K562 (cell line): ENCODE data around the gene COL25A1. TPM values are rescaled to one million over a fixed set of nuclear protein-coding genes. Genes with fewer than 3 reads are reported as not detected.

Experiments used
- BRF1 ChIP-seq: IDR thresholded peaks from 3 replicates; pipeline ENCODE4 v1.6.1; 2011; ENCODE audit warnings: borderline replicate concordance, mild to moderate bottlenecking; ENCODE audit not compliant: insufficient read length; ENCODE audit errors: extremely low read depth
- KDM1A ChIP-seq, 2 experiments: fragments of 450-650 bp; IDR thresholded peaks; 2 replicates each; pipeline ENCODE4 v1.6.1; 2016; ENCODE audit warnings: mild to moderate bottlenecking in 2 of 2
- POLR2AphosphoS5 ChIP-seq: IDR thresholded peaks from 2 replicates; pipeline ENCODE4 v1.6.1; 2011; ENCODE audit warnings: mild to moderate bottlenecking, low read depth, low read length, moderate library complexity; ENCODE audit not compliant: control insufficient read depth, insufficient read depth
- POLR2H ChIP-seq: IDR thresholded peaks from 2 replicates; pipeline ENCODE4 v1.6.1; 2016; ENCODE audit warnings: missing genetic modification characterization, low read depth, mild to moderate bottlenecking, control low read depth, missing compliant biosample characterization, moderate library complexity
- POLR3A ChIP-seq: IDR thresholded peaks from 2 replicates; pipeline ENCODE4 v1.6.1; 2011; ENCODE audit warnings: borderline replicate concordance, mild to moderate bottlenecking, moderate library complexity; ENCODE audit not compliant: insufficient read length, insufficient read depth; ENCODE audit errors: extremely low read depth
- RBBP5 ChIP-seq: fragments of 200-600 bp; sonication (generic); IDR thresholded peaks from 2 replicates; pipeline ENCODE4 v1.6.1; 2012; ENCODE audit warnings: borderline replicate concordance, mild to moderate bottlenecking, low read length, control low read depth, inconsistent platforms; ENCODE audit not compliant: insufficient read depth, poor library complexity, severe bottlenecking
- RBM15 ChIP-seq: fragments of 200-400 bp; formaldehyde crosslinking; IDR thresholded peaks from 2 replicates; pipeline ENCODE4 v1.6.1; 2018; ENCODE audit warnings: mild to moderate bottlenecking, low read length, moderate library complexity; ENCODE audit not compliant: insufficient read depth
- SMARCB1 ChIP-seq: IDR thresholded peaks from 2 replicates; pipeline ENCODE4 v1.6.1; 2011; ENCODE audit warnings: improper control_type of control experiment, low read depth; ENCODE audit not compliant: insufficient read length
- TCF7L2 ChIP-seq: fragments of 150-350 bp; IDR thresholded peaks from 2 replicates; pipeline ENCODE4 v1.6.1; 2016; ENCODE audit warnings: low read depth, mild to moderate bottlenecking, low read length, moderate library complexity
- TRIM24 ChIP-seq, 2 experiments: fragments of 450-650 bp; IDR thresholded peaks; 2 replicates each; pipeline ENCODE4 v1.6.1; 2016
- YY1 ChIP-seq, 3 experiments: IDR thresholded peaks; 2 replicates each; pipeline ENCODE4 v1.6.1; 2011; ENCODE audit warnings: low read length in 2 of 3, mild to moderate bottlenecking in 2 of 3, moderate library complexity in 2 of 3, borderline replicate concordance in 1 of 3, control low read depth in 1 of 3, low read depth in 1 of 3; ENCODE audit not compliant: insufficient read depth in 3 of 3, insufficient replicate concordance in 2 of 3, control insufficient read depth in 1 of 3, insufficient read length in 1 of 3; ENCODE audit errors: extremely low read depth in 1 of 3
- ZFX ChIP-seq: sonication (generic); formaldehyde crosslinking; IDR thresholded peaks from 2 replicates; pipeline ENCODE4 v1.8.0; 2022; ENCODE audit warnings: mild to moderate bottlenecking, missing genetic modification reagents, moderate library complexity
- ZNF121 ChIP-seq: sonication (generic); formaldehyde crosslinking; conservative IDR thresholded peaks from 2 replicates; pipeline ENCODE4 v1.8.0; 2022; ENCODE audit warnings: missing genetic modification reagents
- ZNF444 ChIP-seq: fragments of 250-450 bp; sonication (Bioruptor Pico); IDR thresholded peaks from 2 replicates; pipeline ENCODE4 v1.4.0; 2020; ENCODE audit warnings: mild to moderate bottlenecking, moderate library complexity
- ZNF551 ChIP-seq: fragments of 250-450 bp; sonication (Bioruptor Pico); IDR thresholded peaks from 2 replicates; pipeline ENCODE4 v1.5.0; 2021; ENCODE audit warnings: mild to moderate bottlenecking, moderate library complexity
- polyA plus RNA-seq, 8 experiments: library from polyadenylated mRNA; depleted of rRNA in 4 of 8; stranded (reverse) in 5 of 8; unstranded in 3 of 8; fragments of >200 nt; fragmentation: Nextera tagmentation in 2 of 8; fragmentation: Illumina TruSeq in 1 of 8; extraction: Ambion mirVana in 2 of 8; extraction: Trizol in 1 of 8; gene quantifications; 2 replicates each; pipeline versions ENCODE4 v1.2.1 to v1.2.3, GENCODE V29; 2011 to 2014; ENCODE audit warnings: inconsistent platforms in 1 of 8, missing spikeins in 1 of 8
- total RNA-seq, 7 experiments: library from RNA; depleted of rRNA in 6 of 7; stranded (reverse); fragments of >200 nt in 6 of 7; fragmentation: Illumina TruSeq in 2 of 7; extraction: Trizol in 2 of 7; gene quantifications; 2 replicates each; pipeline versions ENCODE4 v1.2.1 to v1.2.3, GENCODE V29; 2011 to 2021; ENCODE audit warnings: low replicate concordance in 1 of 7
- TF ChIP-seq, protein P1 (sequence below): sonication (generic); formaldehyde crosslinking; IDR thresholded peaks from 2 replicates; pipeline ENCODE4 v1.8.1; 2023; ENCODE audit warnings: mild to moderate bottlenecking, missing genetic modification reagents
- TF ChIP-seq, protein P2 (sequence below): fragments of 450-650 bp; IDR thresholded peaks from 2 replicates; pipeline ENCODE4 v1.6.1; 2016
- TF ChIP-seq, protein P3 (sequence below): fragments of 250-450 bp; sonication (Bioruptor Pico); IDR thresholded peaks from 2 replicates; pipeline ENCODE4 v1.5.0; 2021; ENCODE audit warnings: mild to moderate bottlenecking, moderate library complexity

COL25A1 gene
- total and polyA plus RNA-seq, 9 of the 15 experiments (the other 6 are each of a cell fraction or from before 2014, with no cell fraction given) = 0.03 to 0.62 (median 0.27) TPM

DNA sequence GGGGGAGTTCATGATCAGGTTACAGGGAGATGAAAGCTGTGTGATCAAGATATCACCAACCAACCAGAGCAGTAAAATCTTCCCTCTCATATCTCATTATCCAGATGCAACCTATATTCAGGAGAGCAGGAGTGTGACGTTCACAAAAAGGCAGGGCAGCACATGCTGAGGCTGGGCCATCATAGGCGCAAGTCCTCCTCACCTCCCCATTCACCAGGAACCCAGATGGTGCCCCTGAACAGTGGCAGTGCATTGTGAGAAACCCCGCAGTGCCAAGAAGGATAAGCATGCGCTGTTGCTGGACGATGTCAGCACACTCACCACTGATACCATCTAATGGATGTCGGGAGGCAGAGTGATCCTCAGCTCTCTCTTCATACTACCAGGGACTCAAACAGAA, 170.9 kb downstream of the COL25A1 start (continued):
- TF ChIP-seq YY1 (IDR thresholded peaks at IDR 0.05; ENCODE audit: borderline replicate concordance in 1 of 3, control insufficient read depth in 1 of 3, extremely low read depth in 1 of 3, insufficient read depth in 3 of 3, insufficient read length in 1 of 3, insufficient replicate concordance in 2 of 3, low read depth in 1 of 3, low read length in 2 of 3) = peak in 1 of 3 experiments; percentile 18
- TF ChIP-seq, protein P1, sequence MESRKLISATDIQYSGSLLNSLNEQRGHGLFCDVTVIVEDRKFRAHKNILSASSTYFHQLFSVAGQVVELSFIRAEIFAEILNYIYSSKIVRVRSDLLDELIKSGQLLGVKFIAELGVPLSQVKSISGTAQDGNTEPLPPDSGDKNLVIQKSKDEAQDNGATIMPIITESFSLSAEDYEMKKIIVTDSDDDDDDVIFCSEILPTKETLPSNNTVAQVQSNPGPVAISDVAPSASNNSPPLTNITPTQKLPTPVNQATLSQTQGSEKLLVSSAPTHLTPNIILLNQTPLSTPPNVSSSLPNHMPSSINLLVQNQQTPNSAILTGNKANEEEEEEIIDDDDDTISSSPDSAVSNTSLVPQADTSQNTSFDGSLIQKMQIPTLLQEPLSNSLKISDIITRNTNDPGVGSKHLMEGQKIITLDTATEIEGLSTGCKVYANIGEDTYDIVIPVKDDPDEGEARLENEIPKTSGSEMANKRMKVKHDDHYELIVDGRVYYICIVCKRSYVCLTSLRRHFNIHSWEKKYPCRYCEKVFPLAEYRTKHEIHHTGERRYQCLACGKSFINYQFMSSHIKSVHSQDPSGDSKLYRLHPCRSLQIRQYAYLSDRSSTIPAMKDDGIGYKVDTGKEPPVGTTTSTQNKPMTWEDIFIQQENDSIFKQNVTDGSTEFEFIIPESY (CRISPR knock-in tag) = no peak
- TF ChIP-seq, protein P2, sequence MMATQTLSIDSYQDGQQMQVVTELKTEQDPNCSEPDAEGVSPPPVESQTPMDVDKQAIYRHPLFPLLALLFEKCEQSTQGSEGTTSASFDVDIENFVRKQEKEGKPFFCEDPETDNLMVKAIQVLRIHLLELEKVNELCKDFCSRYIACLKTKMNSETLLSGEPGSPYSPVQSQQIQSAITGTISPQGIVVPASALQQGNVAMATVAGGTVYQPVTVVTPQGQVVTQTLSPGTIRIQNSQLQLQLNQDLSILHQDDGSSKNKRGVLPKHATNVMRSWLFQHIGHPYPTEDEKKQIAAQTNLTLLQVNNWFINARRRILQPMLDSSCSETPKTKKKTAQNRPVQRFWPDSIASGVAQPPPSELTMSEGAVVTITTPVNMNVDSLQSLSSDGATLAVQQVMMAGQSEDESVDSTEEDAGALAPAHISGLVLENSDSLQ = 0 out of 2 replicates have a peak, but pooled peaks have one; percentile 17
- no peak for TF ChIP-seq RBBP5
- no peak for TF ChIP-seq POLR2H (tag)
- peak in 1 of 2 experiments; percentile 60; a peak in 2 of 4 replicates for TF ChIP-seq TRIM24 (IDR thresholded peaks at IDR 0.05)
- TF ChIP-seq ZNF121 (CRISPR knock-in tag) = no peak
- no peak for TF ChIP-seq RBM15
- no peak for TF ChIP-seq ZNF444 (CRISPR knock-in tag)
- TF ChIP-seq SMARCB1 = peak; percentile 7
- no peak for TF ChIP-seq POLR3A
- no peak for TF ChIP-seq TCF7L2
- TF ChIP-seq BRF1 = no peak
- TF ChIP-seq, protein P3, sequence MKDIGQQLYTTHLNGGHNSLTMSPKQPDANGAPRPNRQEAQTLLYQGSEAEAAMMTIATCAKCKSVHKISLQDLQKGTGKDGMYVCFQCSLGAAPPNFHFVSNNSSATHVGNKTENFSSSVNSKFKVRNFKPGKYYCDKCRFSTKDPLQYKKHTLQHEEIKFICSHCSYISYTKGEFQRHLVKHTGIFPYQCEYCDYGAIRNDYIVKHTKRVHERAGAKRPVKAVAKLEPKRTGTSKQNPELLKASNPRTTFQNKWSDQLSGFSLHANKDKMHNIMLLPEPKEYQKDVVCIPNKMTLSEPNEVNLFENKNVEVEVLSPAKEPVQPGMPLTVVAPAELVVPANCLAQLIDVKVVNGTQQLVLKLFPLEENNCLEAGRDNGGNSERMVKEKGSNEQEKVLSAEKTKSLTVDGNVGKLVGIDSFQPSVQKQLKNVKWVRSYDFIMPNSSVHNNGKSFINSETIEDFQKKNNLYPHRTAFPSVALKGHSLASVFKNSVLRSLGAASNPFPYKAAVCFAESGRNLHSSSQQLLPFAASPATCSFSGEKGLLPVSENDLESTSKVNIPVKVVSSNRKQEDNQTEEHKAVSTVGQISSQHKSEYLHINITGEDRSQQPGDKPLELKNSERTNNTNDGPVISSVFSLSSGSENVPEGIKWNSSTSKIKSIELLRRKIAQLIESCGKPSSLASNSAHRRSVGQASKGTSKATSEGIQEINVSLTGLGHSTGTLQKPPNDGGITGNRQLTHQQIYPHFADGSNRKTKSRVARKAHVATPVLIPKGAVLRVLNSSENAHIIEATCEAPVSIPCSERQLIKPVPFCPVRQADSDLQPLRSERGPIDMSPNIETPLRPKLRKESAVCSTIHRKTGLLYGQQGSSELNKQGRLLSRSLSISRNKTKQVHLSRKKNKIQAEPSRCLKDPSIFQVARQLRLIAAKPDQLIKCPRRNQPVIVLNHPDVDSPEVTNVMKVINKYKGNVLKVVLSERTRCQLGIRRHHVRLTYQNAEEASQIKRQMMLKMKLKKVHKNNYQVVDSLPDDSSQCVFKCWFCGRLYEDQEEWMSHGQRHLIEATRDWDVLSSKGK = no peak
- TF ChIP-seq POLR2AphosphoS5 = peak; percentile 43; the same call in 1 of the 2 replicates
- no peak for TF ChIP-seq ZNF551 (CRISPR knock-in tag)
- no peak for TF ChIP-seq ZFX (CRISPR knock-in tag)
- TF ChIP-seq KDM1A (IDR thresholded peaks at IDR 0.05) = peak; percentile 25 to 65; a peak in 2 of 4 replicates
